ENCODE results near the gene SHC2.

DNA sequence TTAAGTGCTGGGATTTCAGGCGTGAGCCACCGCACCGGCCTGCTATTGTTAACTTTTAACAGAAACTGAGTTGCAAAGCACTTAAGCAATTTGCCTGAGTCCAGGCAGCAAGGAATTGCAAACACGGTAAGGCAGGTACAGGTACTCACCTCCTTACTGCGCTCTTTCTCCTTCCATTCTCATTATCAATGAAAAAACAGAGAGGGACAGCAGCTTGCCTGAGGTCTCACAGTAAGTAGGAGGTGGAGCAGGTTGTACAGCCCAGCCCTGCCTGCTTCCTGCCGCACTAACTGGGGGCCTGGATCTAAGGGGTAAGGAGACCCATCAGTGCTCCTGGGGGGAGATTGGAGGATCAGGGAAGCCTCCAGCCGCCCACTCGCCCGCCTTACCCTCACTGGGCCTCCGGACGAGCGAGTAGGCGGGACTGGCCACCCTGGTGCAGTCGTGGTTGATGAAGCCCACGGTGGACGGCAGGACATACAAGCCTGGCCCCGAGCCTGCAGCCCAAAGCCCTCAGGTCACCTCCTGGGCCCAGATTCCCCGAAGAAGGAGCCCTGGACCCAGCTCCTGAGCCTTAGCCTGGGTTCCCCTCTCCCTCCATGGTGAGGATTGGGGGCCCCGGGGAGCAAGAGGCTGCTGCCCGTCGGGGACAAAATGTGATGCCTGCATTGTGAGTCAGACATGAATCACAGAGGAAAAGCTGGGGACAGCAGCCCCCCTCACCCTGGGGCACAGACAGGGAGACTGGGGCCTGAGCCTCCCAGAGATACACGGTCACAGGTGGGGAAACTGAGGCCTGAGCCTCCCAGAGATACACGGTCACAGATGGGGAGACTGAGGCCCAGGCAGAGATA lies 11.4 kb upstream of the SHC2 start:
- TF ChIP-seq HOXD1 (CRISPR knock-in tag; IDR thresholded peaks at IDR 0.05) (no peak), RFX1 (IDR thresholded peaks at IDR 0.05) (no peak), POLR2AphosphoS5 (IDR thresholded peaks at IDR 0.05; ENCODE audit: low read depth, low read length) (no peak), SP5 (CRISPR knock-in tag; IDR thresholded peaks at IDR 0.05; ENCODE audit: borderline replicate concordance, low read depth) (no peak)
- TF ChIP-seq, protein P1, sequence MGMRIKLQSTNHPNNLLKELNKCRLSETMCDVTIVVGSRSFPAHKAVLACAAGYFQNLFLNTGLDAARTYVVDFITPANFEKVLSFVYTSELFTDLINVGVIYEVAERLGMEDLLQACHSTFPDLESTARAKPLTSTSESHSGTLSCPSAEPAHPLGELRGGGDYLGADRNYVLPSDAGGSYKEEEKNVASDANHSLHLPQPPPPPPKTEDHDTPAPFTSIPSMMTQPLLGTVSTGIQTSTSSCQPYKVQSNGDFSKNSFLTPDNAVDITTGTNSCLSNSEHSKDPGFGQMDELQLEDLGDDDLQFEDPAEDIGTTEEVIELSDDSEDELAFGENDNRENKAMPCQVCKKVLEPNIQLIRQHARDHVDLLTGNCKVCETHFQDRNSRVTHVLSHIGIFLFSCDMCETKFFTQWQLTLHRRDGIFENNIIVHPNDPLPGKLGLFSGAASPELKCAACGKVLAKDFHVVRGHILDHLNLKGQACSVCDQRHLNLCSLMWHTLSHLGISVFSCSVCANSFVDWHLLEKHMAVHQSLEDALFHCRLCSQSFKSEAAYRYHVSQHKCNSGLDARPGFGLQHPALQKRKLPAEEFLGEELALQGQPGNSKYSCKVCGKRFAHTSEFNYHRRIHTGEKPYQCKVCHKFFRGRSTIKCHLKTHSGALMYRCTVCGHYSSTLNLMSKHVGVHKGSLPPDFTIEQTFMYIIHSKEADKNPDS (CRISPR knock-in tag; IDR thresholded peaks at IDR 0.05) = no peak
- TF ChIP-seq, protein P2, sequence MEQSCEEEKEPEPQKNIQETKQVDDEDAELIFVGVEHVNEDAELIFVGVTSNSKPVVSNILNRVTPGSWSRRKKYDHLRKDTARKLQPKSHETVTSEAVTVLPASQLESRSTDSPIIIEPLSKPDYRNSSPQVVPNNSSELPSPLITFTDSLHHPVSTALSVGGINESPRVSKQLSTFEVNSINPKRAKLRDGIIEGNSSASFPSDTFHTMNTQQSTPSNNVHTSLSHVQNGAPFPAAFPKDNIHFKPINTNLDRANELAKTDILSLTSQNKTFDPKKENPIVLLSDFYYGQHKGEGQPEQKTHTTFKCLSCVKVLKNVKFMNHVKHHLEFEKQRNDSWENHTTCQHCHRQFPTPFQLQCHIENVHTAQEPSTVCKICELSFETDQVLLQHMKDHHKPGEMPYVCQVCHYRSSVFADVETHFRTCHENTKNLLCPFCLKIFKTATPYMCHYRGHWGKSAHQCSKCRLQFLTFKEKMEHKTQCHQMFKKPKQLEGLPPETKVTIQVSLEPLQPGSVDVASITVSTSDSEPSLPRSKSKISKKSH (CRISPR knock-in tag; IDR thresholded peaks at IDR 0.05; ENCODE audit: borderline replicate concordance) = no peak
- TF ChIP-seq, protein P3, sequence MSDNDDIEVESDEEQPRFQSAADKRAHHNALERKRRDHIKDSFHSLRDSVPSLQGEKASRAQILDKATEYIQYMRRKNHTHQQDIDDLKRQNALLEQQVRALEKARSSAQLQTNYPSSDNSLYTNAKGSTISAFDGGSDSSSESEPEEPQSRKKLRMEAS (IDR thresholded peaks at IDR 0.05) = no peak
- TF ChIP-seq, protein P4, sequence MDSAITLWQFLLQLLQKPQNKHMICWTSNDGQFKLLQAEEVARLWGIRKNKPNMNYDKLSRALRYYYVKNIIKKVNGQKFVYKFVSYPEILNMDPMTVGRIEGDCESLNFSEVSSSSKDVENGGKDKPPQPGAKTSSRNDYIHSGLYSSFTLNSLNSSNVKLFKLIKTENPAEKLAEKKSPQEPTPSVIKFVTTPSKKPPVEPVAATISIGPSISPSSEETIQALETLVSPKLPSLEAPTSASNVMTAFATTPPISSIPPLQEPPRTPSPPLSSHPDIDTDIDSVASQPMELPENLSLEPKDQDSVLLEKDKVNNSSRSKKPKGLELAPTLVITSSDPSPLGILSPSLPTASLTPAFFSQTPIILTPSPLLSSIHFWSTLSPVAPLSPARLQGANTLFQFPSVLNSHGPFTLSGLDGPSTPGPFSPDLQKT (CRISPR knock-in tag; IDR thresholded peaks at IDR 0.05; ENCODE audit: borderline replicate concordance) = no peak
